CD14-positive monocyte (primary cell): ENCODE data around the gene LLGL2. TPM values are rescaled to one million over a fixed set of nuclear protein-coding genes. Genes with fewer than 3 reads are reported as not detected.

ENCODE experiments used
- DNase-seq, 3 donors: peaks; one replicate each; pipeline ENCODE4 v3.0.0-alpha.2; 2011 to 2022
- H2AFZ ChIP-seq: 2 replicates; pipeline ENCODE4 v1.6.0; 2012; ENCODE audit warnings: mild to moderate bottlenecking, low read depth, low read length, inconsistent platforms; ENCODE audit not compliant: insufficient read depth, poor library complexity, severe bottlenecking
- H3K27ac ChIP-seq, 2 donors: 1 replicate in 1 of 2; 2 replicates in 1 of 2; pipeline ENCODE4 v1.5.1; 2012 to 2013; ENCODE audit warnings: low read length in 2 of 2, control low read depth in 1 of 2, inconsistent platforms in 1 of 2, low read depth in 1 of 2, mild to moderate bottlenecking in 1 of 2
- H3K27me3 ChIP-seq, 2 donors: one replicate each; pipeline versions ENCODE4 v1.6.0 to v1.6.1; 2011 to 2013; ENCODE audit warnings: low read length in 2 of 2; ENCODE audit not compliant: control insufficient read depth in 2 of 2, insufficient read depth in 2 of 2
- H3K36me3 ChIP-seq, 2 donors: replicated peaks in 1 of 2; 1 replicate in 1 of 2; 2 replicates in 1 of 2; pipeline versions ENCODE4 v1.5.1 to v1.6.1; 2012 to 2013; ENCODE audit warnings: low read length in 2 of 2, control low read depth in 1 of 2, inconsistent platforms in 1 of 2, mild to moderate bottlenecking in 1 of 2; ENCODE audit not compliant: insufficient read depth in 2 of 2, control insufficient read depth in 1 of 2
- H3K4me1 ChIP-seq, 2 donors: 1 replicate in 1 of 2; 2 replicates in 1 of 2; pipeline versions ENCODE4 v1.5.1 to v1.6.1; 2012 to 2013; ENCODE audit warnings: low read length in 2 of 2, control low read depth in 1 of 2, inconsistent platforms in 1 of 2, mild to moderate bottlenecking in 1 of 2, moderate library complexity in 1 of 2; ENCODE audit not compliant: insufficient read depth in 2 of 2, control insufficient read depth in 1 of 2
- H3K4me2 ChIP-seq: replicated peaks from 2 replicates; pipeline ENCODE3; 2012; ENCODE audit warnings: low read length, moderate library complexity, mild to moderate bottlenecking; ENCODE audit not compliant: poor library complexity, severe bottlenecking; ENCODE audit errors: extremely low read depth
- H3K4me3 ChIP-seq, 3 experiments: fragments of 200-600 bp in 1 of 3; sonication (generic) in 1 of 3; replicated peaks in 1 of 3; 1 replicate in 2 of 3; 2 replicates in 1 of 3; pipeline ENCODE4 v1.5.1; 2011 to 2013; ENCODE audit warnings: low read length in 3 of 3, mild to moderate bottlenecking in 3 of 3, control low read depth in 2 of 3, low read depth in 2 of 3, inconsistent platforms in 1 of 3, moderate library complexity in 1 of 3
- H3K79me2 ChIP-seq: 2 replicates; pipeline ENCODE4 v1.6.0; 2012; ENCODE audit warnings: mild to moderate bottlenecking, control low read depth, inconsistent platforms, low read length, moderate library complexity; ENCODE audit not compliant: insufficient read depth
- H3K9ac ChIP-seq: 2 replicates; pipeline ENCODE4 v1.6.0; 2017; ENCODE audit warnings: low read length, mild to moderate bottlenecking; ENCODE audit not compliant: insufficient read depth, poor library complexity, severe bottlenecking
- H3K9me3 ChIP-seq, 2 donors: replicated peaks in 1 of 2; 1 replicate in 1 of 2; 2 replicates in 1 of 2; pipeline versions ENCODE4 v1.5.1 to v1.6.1; 2012 to 2013; ENCODE audit warnings: low read length in 2 of 2, control low read depth in 1 of 2; ENCODE audit not compliant: control insufficient read depth in 1 of 2, insufficient read depth in 1 of 2
- H4K20me1 ChIP-seq: 2 replicates; pipeline ENCODE4 v1.6.0; 2012; ENCODE audit warnings: mild to moderate bottlenecking, low read length, control low read depth, moderate library complexity; ENCODE audit not compliant: insufficient read depth
- H3K27ac Mint-ChIP-seq, 7 donors: one replicate each; pipeline ENCODE4 v1.8.0; 2020; ENCODE audit warnings: mild to moderate bottlenecking in 7 of 7, mixed read lengths in 7 of 7, moderate library complexity in 6 of 7, inconsistent platforms in 2 of 7
- H3K27me3 Mint-ChIP-seq, 3 donors: one replicate each; pipeline ENCODE4 v1.8.0; 2021 to 2022; ENCODE audit warnings: low read depth in 3 of 3, mild to moderate bottlenecking in 3 of 3, mixed read lengths in 3 of 3, moderate library complexity in 3 of 3, inconsistent platforms in 1 of 3
- H3K36me3 Mint-ChIP-seq, 2 donors: one replicate each; pipeline ENCODE4 v1.8.0; 2020; ENCODE audit warnings: mixed read lengths in 2 of 2, inconsistent platforms in 1 of 2, mild to moderate bottlenecking in 1 of 2
- H3K4me1 Mint-ChIP-seq: one replicate; pipeline ENCODE4 v1.8.0; 2020; ENCODE audit warnings: mild to moderate bottlenecking, mixed read lengths
- H3K4me3 Mint-ChIP-seq, 2 donors: one replicate each; pipeline ENCODE4 v1.8.0; 2020; ENCODE audit warnings: mild to moderate bottlenecking in 2 of 2, mixed read lengths in 2 of 2, moderate library complexity in 1 of 2
- H3K9me3 Mint-ChIP-seq, 7 donors: one replicate each; pipeline ENCODE4 v1.8.0; 2020 to 2022; ENCODE audit warnings: mixed read lengths in 7 of 7, mild to moderate bottlenecking in 6 of 7, moderate library complexity in 6 of 7, inconsistent platforms in 2 of 7
- WGBS: methylation state at CpG from one replicate; pipeline ENCODE4 v1.1.5; 2013; ENCODE audit warnings: missing lambda C conversion rate; ENCODE audit not compliant: insufficient coverage; 5-methylcytosine and 5-hydroxymethylcytosine counted together
- intact Hi-C, 2 donors: fragments of 100-400 bp; cut with micrococcal nuclease; formaldehyde crosslinking; loops; one replicate each; pipeline versions ENCODE4 v1.15.0 to v1.15.1; 2023
- polyA plus RNA-seq, 3 donors: library from polyadenylated mRNA; depleted of rRNA in 1 of 3; unstranded in 2 of 3; stranded (reverse) in 1 of 3; fragments of 300-500 nt in 2 of 3; fragments of >200 nt in 1 of 3; fragmentation: Illumina TruSeq in 2 of 3; gene quantifications; 1 replicate in 2 of 3; 2 replicates in 1 of 3; pipeline ENCODE4 v1.2.3, GENCODE V29; 2012 to 2021
- TF ChIP-seq, protein P1 (sequence below): fragments of 200-600 bp; IDR thresholded peaks from one replicate; pipeline ENCODE4 v1.8.0; 2022; ENCODE audit warnings: antibody characterized with exemption, mild to moderate bottlenecking

The LLGL2 gene
- polyA plus RNA-seq, 3 donors, result 4.8 to 7.5 (median 5.5) TPM

DNA sequence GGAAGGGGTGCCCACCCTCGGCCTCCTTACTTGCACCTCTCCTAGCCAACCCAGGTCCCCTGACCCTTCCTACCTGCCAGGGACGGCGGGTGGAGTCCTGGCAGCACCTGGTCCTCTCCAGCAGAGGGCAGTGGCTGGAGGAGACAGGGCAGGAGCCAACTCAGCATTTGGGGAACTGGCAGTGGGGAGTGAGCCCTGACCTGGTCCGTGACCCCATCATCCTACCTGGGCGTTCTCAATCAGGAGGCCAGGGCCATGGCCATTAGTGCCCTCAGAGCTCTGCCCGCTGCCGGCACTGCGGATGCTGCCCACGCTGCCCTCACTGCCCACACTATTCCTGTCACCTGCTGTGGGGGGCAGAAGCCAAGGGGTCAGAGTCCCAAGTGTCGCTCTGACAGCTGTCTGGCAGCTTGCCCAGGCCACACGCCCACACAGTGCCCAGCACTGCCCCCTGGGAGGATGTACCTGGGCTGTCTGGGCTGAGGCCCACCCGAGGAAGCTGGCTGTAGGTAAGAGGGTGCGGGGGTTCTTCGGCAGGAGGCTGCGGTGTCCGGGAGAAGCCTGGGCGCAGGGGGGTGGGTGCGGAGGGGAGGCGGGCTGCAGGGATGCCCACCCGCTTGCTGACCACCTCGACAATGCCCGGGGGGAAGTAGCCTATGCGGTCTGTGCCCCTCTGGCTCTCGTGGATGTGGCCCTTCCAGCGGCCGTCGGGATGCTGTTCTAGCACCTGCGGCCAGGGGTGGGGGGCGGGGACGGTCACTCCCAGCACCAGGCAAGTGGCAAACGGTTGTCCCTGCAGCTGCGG lies 20.9 kb upstream of the LLGL2 start:
- TF ChIP-seq, protein P1, sequence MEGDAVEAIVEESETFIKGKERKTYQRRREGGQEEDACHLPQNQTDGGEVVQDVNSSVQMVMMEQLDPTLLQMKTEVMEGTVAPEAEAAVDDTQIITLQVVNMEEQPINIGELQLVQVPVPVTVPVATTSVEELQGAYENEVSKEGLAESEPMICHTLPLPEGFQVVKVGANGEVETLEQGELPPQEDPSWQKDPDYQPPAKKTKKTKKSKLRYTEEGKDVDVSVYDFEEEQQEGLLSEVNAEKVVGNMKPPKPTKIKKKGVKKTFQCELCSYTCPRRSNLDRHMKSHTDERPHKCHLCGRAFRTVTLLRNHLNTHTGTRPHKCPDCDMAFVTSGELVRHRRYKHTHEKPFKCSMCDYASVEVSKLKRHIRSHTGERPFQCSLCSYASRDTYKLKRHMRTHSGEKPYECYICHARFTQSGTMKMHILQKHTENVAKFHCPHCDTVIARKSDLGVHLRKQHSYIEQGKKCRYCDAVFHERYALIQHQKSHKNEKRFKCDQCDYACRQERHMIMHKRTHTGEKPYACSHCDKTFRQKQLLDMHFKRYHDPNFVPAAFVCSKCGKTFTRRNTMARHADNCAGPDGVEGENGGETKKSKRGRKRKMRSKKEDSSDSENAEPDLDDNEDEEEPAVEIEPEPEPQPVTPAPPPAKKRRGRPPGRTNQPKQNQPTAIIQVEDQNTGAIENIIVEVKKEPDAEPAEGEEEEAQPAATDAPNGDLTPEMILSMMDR, result peak; percentile 81
- Histone ChIP-seq H3K27ac (no peak overlapping the region), H3K9ac (no peak overlapping the region), H3K36me3 (peaks cover 7 to 11% of the 10 kb centered on the region in 2 donors), H3K9me3 (no peaks in the 10 kb centered on the region), H2AFZ (no peak overlapping the region), H3K4me1 (no peaks in the 10 kb centered on the region), H3K79me2 (no peaks in the 10 kb centered on the region), H3K4me2 (no peak overlapping the region), H4K20me1 (no peaks in the 10 kb centered on the region), H3K4me3 (no peak overlapping the region), H3K27me3 (no peaks in the 10 kb centered on the region)
- Mint-ChIP-seq H3K9me3 (peaks cover 0 to 2% (median 0%) of the 10 kb centered on the region in 7 donors), H3K36me3 (peaks cover 9% of the 10 kb centered on the region in 2 donors), H3K27me3 (peaks cover 0 to 2% (median 0%) of the 10 kb centered on the region in 3 donors), H3K4me3 (no peak overlapping the region), H3K4me1 (peaks cover 6% of the 10 kb centered on the region), H3K27ac (no peak overlapping the region)
- 85% methylated on average over 29 of the region's 32 CpGs for WGBS
- intact Hi-C loops, result loop anchor here in 1 of 2 donors (10.0 kb wide), 1 partner anchor 80 kb away; no protein-coding TSS in a partner anchor
- peak; percentile 36 to 54 (median 47) for DNase-seq

DNA sequence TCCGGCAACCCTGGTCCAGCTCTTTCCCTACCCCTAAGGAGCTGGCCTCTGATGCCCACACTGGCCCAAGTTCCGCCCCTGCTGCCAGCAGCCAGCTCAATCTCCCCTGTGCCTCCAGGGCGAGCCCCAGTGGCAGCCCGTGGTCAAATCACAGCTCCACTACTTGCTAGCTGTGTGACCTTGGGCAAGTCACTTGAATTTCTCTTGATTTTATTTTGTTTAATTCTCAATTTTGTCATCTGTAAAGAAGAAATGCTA lies 20.4 kb upstream of the LLGL2 start:
- Histone ChIP-seq H3K79me2 (no peaks in the 10 kb centered on the region), H3K4me1 (no peaks in the 10 kb centered on the region), H3K27ac (no peak overlapping the region), H3K9ac (no peak overlapping the region), H2AFZ (no peak overlapping the region), H3K4me2 (no peak overlapping the region), H3K4me3 (no peak overlapping the region), H4K20me1 (no peaks in the 10 kb centered on the region), H3K27me3 (no peaks in the 10 kb centered on the region), H3K9me3 (no peaks in the 10 kb centered on the region), H3K36me3 (peaks cover 1 to 6% of the 10 kb centered on the region in 2 donors)
- DNase-seq, result no peak
- TF ChIP-seq, protein P1, result no peak
- Mint-ChIP-seq H3K27ac (no peak overlapping the region), H3K4me3 (no peak overlapping the region), H3K4me1 (peaks cover 6% of the 10 kb centered on the region), H3K36me3 (peaks cover 4% of the 10 kb centered on the region in 2 donors), H3K9me3 (peaks cover 0 to 2% (median 0%) of the 10 kb centered on the region in 7 donors), H3K27me3 (peaks cover 0 to 2% (median 0%) of the 10 kb centered on the region in 3 donors)
- WGBS, result 86% methylated on average over 4 of the region's 4 CpGs
- intact Hi-C loops, result loop anchor here in 1 of 2 donors (10.0 kb wide), 1 partner anchor 80 kb away; no protein-coding TSS in a partner anchor
